WTC11 (cell line): ENCODE results near the gene CFAP57. TPM values are rescaled to one million over a fixed set of nuclear protein-coding genes. Genes with fewer than 3 reads are reported as not detected.

Experiments used
- ATAC-seq: fragments of 200-7000 bp; cut with Tn5 transposase; 2 replicates; pipeline ENCODE4 v1.10.0; 2021; ENCODE audit warnings: mild to moderate bottlenecking, moderate library complexity
- CTCF ChIA-PET: fragments of 300-600 bp; sonication (Branson Sonifier 250); formaldehyde crosslinking; loops from one replicate; lab custom pipeline; 2021; ENCODE audit warnings: antibody characterized with exemption; lab: Charles Lee
- POLR2A ChIA-PET: fragments of 350-600 bp; sonication (Branson Sonifier 250); formaldehyde crosslinking; loops from one replicate; lab custom pipeline; 2021; ENCODE audit warnings: antibody characterized with exemption; lab: Charles Lee
- DNase-seq: peaks from one replicate; pipeline ENCODE4 v3.0.0; 2021; ENCODE audit warnings: low spot score
- H3K27ac Mint-ChIP-seq: 2 replicates; pipeline ENCODE4 v1.8.0; 2021; ENCODE audit warnings: mixed read lengths
- H3K27me3 Mint-ChIP-seq: 2 replicates; pipeline ENCODE4 v1.8.0; 2021; ENCODE audit warnings: low read depth, mild to moderate bottlenecking, moderate library complexity, mixed read lengths
- H3K36me3 Mint-ChIP-seq: 2 replicates; pipeline ENCODE4 v1.8.0; 2021; ENCODE audit warnings: mixed read lengths
- H3K4me1 Mint-ChIP-seq: 2 replicates; pipeline ENCODE4 v1.8.0; 2022; ENCODE audit warnings: mixed read lengths
- H3K4me3 Mint-ChIP-seq: 2 replicates; pipeline ENCODE4 v1.8.0; 2021; ENCODE audit warnings: mild to moderate bottlenecking, moderate library complexity, mixed read lengths
- H3K9me3 Mint-ChIP-seq: 2 replicates; pipeline ENCODE4 v1.8.0; 2021; ENCODE audit warnings: mixed read lengths
- CBFB ChIP-seq: sonication (generic); formaldehyde crosslinking; IDR thresholded peaks from 2 replicates; pipeline ENCODE4 v1.8.1; 2022; ENCODE audit warnings: mild to moderate bottlenecking, low read depth, missing genetic modification reagents
- CREM ChIP-seq: sonication (generic); formaldehyde crosslinking; IDR thresholded peaks from 2 replicates; pipeline ENCODE4 v1.8.1; 2022; ENCODE audit warnings: mild to moderate bottlenecking, missing genetic modification reagents, moderate library complexity
- ELF4 ChIP-seq: sonication (generic); formaldehyde crosslinking; IDR thresholded peaks from 2 replicates; pipeline ENCODE4 v1.8.1; 2022; ENCODE audit warnings: low read depth, mild to moderate bottlenecking, moderate library complexity, missing genetic modification reagents
- GRHL2 ChIP-seq: fragments of 250-450 bp; sonication (Bioruptor Pico); IDR thresholded peaks from 2 replicates; pipeline ENCODE4 v1.8.0; 2022; ENCODE audit warnings: mild to moderate bottlenecking, moderate library complexity; ENCODE audit not compliant: insufficient replicate concordance, severe bottlenecking
- HMGA2 ChIP-seq: fragments of 250-450 bp; sonication (Bioruptor Pico); IDR thresholded peaks from 2 replicates; pipeline ENCODE4 v1.4.0; 2021; ENCODE audit warnings: mild to moderate bottlenecking, moderate library complexity
- KAT7 ChIP-seq: sonication (generic); formaldehyde crosslinking; IDR thresholded peaks from 2 replicates; pipeline ENCODE4 v1.8.1; 2023; ENCODE audit warnings: missing genetic modification reagents, mild to moderate bottlenecking, borderline replicate concordance
- NR1H2 ChIP-seq: sonication (generic); formaldehyde crosslinking; IDR thresholded peaks from 2 replicates; pipeline ENCODE4 v1.9.0; 2021; ENCODE audit warnings: mild to moderate bottlenecking, moderate library complexity, missing genetic modification reagents
- OVOL2 ChIP-seq: fragments of 250-450 bp; sonication (Bioruptor Pico); IDR thresholded peaks from 2 replicates; pipeline ENCODE4 v1.9.0; 2021; ENCODE audit warnings: mild to moderate bottlenecking, borderline replicate concordance
- PREB ChIP-seq: sonication (generic); formaldehyde crosslinking; IDR thresholded peaks from 2 replicates; pipeline ENCODE4 v1.8.1; 2022; ENCODE audit warnings: mild to moderate bottlenecking, missing genetic modification reagents, moderate library complexity, borderline replicate concordance
- SMAD4 ChIP-seq: sonication (generic); formaldehyde crosslinking; IDR thresholded peaks from 2 replicates; pipeline ENCODE4 v1.8.0; 2022; ENCODE audit warnings: mild to moderate bottlenecking, missing genetic modification reagents
- TEAD4 ChIP-seq: sonication (generic); formaldehyde crosslinking; IDR thresholded peaks from 2 replicates; pipeline ENCODE4 v1.8.0; 2022; ENCODE audit warnings: mild to moderate bottlenecking, missing genetic modification reagents
- ZBTB21 ChIP-seq: sonication (generic); formaldehyde crosslinking; IDR thresholded peaks from 2 replicates; pipeline ENCODE4 v1.8.1; 2023; ENCODE audit warnings: mild to moderate bottlenecking, missing genetic modification reagents, borderline replicate concordance
- ZNF138 ChIP-seq: sonication (generic); formaldehyde crosslinking; conservative IDR thresholded peaks from 2 replicates; pipeline ENCODE4 v1.8.1; 2022; ENCODE audit warnings: mild to moderate bottlenecking, moderate library complexity, missing genetic modification reagents
- ZNF219 ChIP-seq: sonication (generic); formaldehyde crosslinking; IDR thresholded peaks from 2 replicates; pipeline ENCODE4 v1.8.0; 2023; ENCODE audit warnings: missing genetic modification reagents, mild to moderate bottlenecking, borderline replicate concordance
- ZNF396 ChIP-seq: fragments of 250-450 bp; sonication (Bioruptor Pico); IDR thresholded peaks from 2 replicates; pipeline ENCODE4 v1.8.0; 2021; ENCODE audit warnings: mild to moderate bottlenecking, moderate library complexity, borderline replicate concordance
- ZSCAN18 ChIP-seq: fragments of 250-450 bp; sonication (Bioruptor Pico); IDR thresholded peaks from 2 replicates; pipeline ENCODE4 v2.1.2; 2022; ENCODE audit warnings: mild to moderate bottlenecking, moderate library complexity
- total RNA-seq: library from RNA; stranded (reverse); gene quantifications from 3 replicates; pipeline ENCODE4 v1.2.3, GENCODE V29; 2021
- TF ChIP-seq, protein P1 (sequence below): sonication (generic); formaldehyde crosslinking; IDR thresholded peaks from 2 replicates; pipeline ENCODE4 v1.8.0; 2023; ENCODE audit warnings: mild to moderate bottlenecking, missing genetic modification reagents
- TF ChIP-seq, protein P2 (sequence below): sonication (generic); formaldehyde crosslinking; conservative IDR thresholded peaks from 2 replicates; pipeline ENCODE4 v1.8.1; 2023; ENCODE audit warnings: mild to moderate bottlenecking, low read depth, missing genetic modification reagents, moderate library complexity
- TF ChIP-seq, protein P3 (sequence below): fragments of 250-450 bp; sonication (Bioruptor Pico); IDR thresholded peaks from 2 replicates; pipeline ENCODE4 v1.9.0; 2021; ENCODE audit warnings: mild to moderate bottlenecking

Gene CFAP57
- total RNA-seq, 1 experiment from 2014 or later = 0.42 TPM

GRCh38 chr1:43153443-43153842, 18.7 kb upstream of the CFAP57 start:
- TF ChIP-seq ZNF138 (CRISPR knock-in tag) = no peak
- peak; percentile 93 for TF ChIP-seq HMGA2 (CRISPR knock-in tag)
- TF ChIP-seq, all 79 proteins: peak for 1
- no peak for DNase-seq
- no peak for ATAC-seq
- Mint-ChIP-seq H3K4me1 (peaks cover 18% of the 10 kb centered on the region), H3K4me3 (no peak overlapping the region), H3K27me3 (peaks cover 10% of the 10 kb centered on the region; the same call in 1 of the 2 replicates), H3K9me3 (no peaks in the 10 kb centered on the region), H3K36me3 (no peaks in the 10 kb centered on the region), H3K27ac (no peak overlapping the region)
- ChIA-PET CTCF (interaction anchor here (1.1 kb wide), 1 partner anchor 79 kb away, joined by 5 read pairs; no protein-coding TSS in a partner anchor), POLR2A (no interaction called here)

DNA sequence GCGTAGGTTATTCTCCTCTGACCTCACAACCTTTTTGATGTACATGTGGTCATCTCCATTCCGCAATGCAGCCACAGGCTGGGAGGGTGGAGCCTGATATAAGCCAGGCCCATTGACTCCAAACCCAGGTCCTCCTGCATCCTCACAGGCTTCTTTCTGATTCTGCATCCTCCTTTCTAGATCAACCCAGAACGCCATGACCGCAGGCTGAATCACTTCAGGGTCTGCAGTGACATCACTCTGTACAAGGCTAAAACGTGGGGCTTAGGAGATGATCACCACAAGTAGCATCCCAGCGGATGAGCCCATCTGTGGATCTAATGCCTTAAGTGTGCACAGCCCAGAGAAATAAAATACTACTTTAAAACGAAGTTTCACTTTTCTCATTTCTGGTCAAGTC, 16.1 kb upstream of the CFAP57 start:
- CTCF ChIA-PET = no interaction called here
- Mint-ChIP-seq H3K4me1 (peaks cover 8% of the 10 kb centered on the region), H3K36me3 (no peaks in the 10 kb centered on the region; the same call in 1 of the 2 replicates), H3K9me3 (peaks cover 5% of the 10 kb centered on the region), H3K27ac (no peak overlapping the region), H3K4me3 (no peak overlapping the region), H3K27me3 (peaks cover 7% of the 10 kb centered on the region; the same call in 1 of the 2 replicates)
- POLR2A ChIA-PET = no interaction called here
- TF ChIP-seq ZNF219 (CRISPR knock-in tag) (no peak), ZBTB21 (no peak), OVOL2 (CRISPR knock-in tag) (no peak), KAT7 (CRISPR knock-in tag) (no peak), CREM (CRISPR knock-in tag) (no peak), ZSCAN18 (CRISPR knock-in tag) (no peak), PREB (CRISPR knock-in tag) (no peak), GRHL2 (CRISPR knock-in tag) (no peak), ELF4 (no peak), ZNF396 (CRISPR knock-in tag) (no peak), TEAD4 (CRISPR knock-in tag) (no peak), HMGA2 (CRISPR knock-in tag) (no peak), NR1H2 (CRISPR knock-in tag) (no peak), SMAD4 (CRISPR knock-in tag) (no peak), CBFB (CRISPR knock-in tag) (no peak)
- TF ChIP-seq, protein P1, sequence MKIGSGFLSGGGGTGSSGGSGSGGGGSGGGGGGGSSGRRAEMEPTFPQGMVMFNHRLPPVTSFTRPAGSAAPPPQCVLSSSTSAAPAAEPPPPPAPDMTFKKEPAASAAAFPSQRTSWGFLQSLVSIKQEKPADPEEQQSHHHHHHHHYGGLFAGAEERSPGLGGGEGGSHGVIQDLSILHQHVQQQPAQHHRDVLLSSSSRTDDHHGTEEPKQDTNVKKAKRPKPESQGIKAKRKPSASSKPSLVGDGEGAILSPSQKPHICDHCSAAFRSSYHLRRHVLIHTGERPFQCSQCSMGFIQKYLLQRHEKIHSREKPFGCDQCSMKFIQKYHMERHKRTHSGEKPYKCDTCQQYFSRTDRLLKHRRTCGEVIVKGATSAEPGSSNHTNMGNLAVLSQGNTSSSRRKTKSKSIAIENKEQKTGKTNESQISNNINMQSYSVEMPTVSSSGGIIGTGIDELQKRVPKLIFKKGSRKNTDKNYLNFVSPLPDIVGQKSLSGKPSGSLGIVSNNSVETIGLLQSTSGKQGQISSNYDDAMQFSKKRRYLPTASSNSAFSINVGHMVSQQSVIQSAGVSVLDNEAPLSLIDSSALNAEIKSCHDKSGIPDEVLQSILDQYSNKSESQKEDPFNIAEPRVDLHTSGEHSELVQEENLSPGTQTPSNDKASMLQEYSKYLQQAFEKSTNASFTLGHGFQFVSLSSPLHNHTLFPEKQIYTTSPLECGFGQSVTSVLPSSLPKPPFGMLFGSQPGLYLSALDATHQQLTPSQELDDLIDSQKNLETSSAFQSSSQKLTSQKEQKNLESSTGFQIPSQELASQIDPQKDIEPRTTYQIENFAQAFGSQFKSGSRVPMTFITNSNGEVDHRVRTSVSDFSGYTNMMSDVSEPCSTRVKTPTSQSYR (CRISPR knock-in tag) = no peak
- TF ChIP-seq, protein P2, sequence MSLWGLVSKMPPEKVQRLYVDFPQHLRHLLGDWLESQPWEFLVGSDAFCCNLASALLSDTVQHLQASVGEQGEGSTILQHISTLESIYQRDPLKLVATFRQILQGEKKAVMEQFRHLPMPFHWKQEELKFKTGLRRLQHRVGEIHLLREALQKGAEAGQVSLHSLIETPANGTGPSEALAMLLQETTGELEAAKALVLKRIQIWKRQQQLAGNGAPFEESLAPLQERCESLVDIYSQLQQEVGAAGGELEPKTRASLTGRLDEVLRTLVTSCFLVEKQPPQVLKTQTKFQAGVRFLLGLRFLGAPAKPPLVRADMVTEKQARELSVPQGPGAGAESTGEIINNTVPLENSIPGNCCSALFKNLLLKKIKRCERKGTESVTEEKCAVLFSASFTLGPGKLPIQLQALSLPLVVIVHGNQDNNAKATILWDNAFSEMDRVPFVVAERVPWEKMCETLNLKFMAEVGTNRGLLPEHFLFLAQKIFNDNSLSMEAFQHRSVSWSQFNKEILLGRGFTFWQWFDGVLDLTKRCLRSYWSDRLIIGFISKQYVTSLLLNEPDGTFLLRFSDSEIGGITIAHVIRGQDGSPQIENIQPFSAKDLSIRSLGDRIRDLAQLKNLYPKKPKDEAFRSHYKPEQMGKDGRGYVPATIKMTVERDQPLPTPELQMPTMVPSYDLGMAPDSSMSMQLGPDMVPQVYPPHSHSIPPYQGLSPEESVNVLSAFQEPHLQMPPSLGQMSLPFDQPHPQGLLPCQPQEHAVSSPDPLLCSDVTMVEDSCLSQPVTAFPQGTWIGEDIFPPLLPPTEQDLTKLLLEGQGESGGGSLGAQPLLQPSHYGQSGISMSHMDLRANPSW = no peak
- TF ChIP-seq, protein P3, sequence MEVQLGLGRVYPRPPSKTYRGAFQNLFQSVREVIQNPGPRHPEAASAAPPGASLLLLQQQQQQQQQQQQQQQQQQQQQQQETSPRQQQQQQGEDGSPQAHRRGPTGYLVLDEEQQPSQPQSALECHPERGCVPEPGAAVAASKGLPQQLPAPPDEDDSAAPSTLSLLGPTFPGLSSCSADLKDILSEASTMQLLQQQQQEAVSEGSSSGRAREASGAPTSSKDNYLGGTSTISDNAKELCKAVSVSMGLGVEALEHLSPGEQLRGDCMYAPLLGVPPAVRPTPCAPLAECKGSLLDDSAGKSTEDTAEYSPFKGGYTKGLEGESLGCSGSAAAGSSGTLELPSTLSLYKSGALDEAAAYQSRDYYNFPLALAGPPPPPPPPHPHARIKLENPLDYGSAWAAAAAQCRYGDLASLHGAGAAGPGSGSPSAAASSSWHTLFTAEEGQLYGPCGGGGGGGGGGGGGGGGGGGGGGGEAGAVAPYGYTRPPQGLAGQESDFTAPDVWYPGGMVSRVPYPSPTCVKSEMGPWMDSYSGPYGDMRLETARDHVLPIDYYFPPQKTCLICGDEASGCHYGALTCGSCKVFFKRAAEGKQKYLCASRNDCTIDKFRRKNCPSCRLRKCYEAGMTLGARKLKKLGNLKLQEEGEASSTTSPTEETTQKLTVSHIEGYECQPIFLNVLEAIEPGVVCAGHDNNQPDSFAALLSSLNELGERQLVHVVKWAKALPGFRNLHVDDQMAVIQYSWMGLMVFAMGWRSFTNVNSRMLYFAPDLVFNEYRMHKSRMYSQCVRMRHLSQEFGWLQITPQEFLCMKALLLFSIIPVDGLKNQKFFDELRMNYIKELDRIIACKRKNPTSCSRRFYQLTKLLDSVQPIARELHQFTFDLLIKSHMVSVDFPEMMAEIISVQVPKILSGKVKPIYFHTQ (CRISPR knock-in tag) = no peak
- DNase-seq (no peak), ATAC-seq (no peak)
